Measurements from ENCODE around the gene CMKLR1.

CMKLR1 gene

GRCh38 chr12:108368089-108368488 lies 29.0 kb upstream of the CMKLR1 start:
- Histone ChIP-seq H3K36me3 (ENCODE audit: insufficient read depth, low read length) (no peaks in the 10 kb centered on the region), H3K27ac (ENCODE audit: low read length) (no peak overlapping the region), H3K27me3 (ENCODE audit: insufficient read depth, low read length, poor library complexity) (peaks cover 3% of the 10 kb centered on the region), H3K9ac (ENCODE audit: low read depth, low read length) (no peak overlapping the region), H3K9me3 (ENCODE audit: insufficient read depth, low read length, severe bottlenecking) (no peaks in the 10 kb centered on the region), H2AFZ (ENCODE audit: low read depth, low read length) (no peak overlapping the region), H3K4me1 (ENCODE audit: insufficient read depth, low read length) (no peaks in the 10 kb centered on the region), H3K4me2 (ENCODE audit: insufficient read depth, low read length) (no peak overlapping the region), H3K79me2 (ENCODE audit: insufficient read depth, low read length) (no peaks in the 10 kb centered on the region), H3K4me3 (ENCODE audit: low read depth in 1 of 2, low read length in 2 of 2) (no peak overlapping the region), H4K20me1 (ENCODE audit: insufficient read depth, low read length) (no peaks in the 10 kb centered on the region)
- no peak for ATAC-seq (ENCODE audit: insufficient read depth, low read depth)
- DNase-seq, result no peak
- TF ChIP-seq CTCF (IDR thresholded peaks at IDR 0.05; ENCODE audit: borderline replicate concordance, extremely low read depth, low read length, poor library complexity, severe bottlenecking) (no peak), EZH2 (IDR thresholded peaks at IDR 0.05; ENCODE audit: borderline replicate concordance, low read depth, low read length, severe bottlenecking) (no peak)

- H3K27me3 ChIP-seq (ENCODE audit: insufficient read depth, low read length, poor library complexity), result peaks cover 3% of the 10 kb centered on the region
- H3K9me3 ChIP-seq (ENCODE audit: insufficient read depth, low read length, severe bottlenecking), result no peaks in the 10 kb centered on the region
These were observed 28.3 kb upstream of the CMKLR1 start for GRCh38 chr12:108367436-108367835.

DNA sequence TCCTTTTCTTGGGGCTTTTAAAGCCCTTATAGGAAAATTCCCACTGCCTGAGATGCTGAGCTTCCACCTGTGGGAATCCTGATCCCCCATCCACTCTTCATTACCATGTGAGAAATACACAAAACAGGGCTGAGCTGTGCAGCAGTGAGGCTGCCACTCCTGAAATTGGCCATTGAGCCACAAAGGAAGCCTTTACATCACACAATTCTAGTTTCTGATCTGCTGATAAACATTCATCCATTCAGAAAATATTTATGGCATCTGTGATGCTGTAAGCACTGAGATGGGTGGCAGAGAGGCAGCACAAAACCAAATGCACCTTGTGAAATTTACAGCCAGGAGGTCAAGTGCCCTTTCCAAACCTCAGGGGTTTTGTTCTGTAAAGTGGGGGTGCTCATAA lies 26.2 kb upstream of the CMKLR1 start:
- Histone ChIP-seq H3K4me2 (ENCODE audit: insufficient read depth, low read length) (no peak overlapping the region), H4K20me1 (ENCODE audit: insufficient read depth, low read length) (no peaks in the 10 kb centered on the region), H3K27me3 (ENCODE audit: insufficient read depth, low read length, poor library complexity) (peaks cover 3% of the 10 kb centered on the region), H3K4me1 (ENCODE audit: insufficient read depth, low read length) (no peaks in the 10 kb centered on the region), H3K36me3 (ENCODE audit: insufficient read depth, low read length) (no peaks in the 10 kb centered on the region), H3K79me2 (ENCODE audit: insufficient read depth, low read length) (no peaks in the 10 kb centered on the region), H3K27ac (ENCODE audit: low read length) (no peak overlapping the region), H3K9ac (ENCODE audit: low read depth, low read length) (no peak overlapping the region), H3K9me3 (ENCODE audit: insufficient read depth, low read length, severe bottlenecking) (no peaks in the 10 kb centered on the region), H2AFZ (ENCODE audit: low read depth, low read length) (no peak overlapping the region), H3K4me3 (ENCODE audit: low read depth in 1 of 2, low read length in 2 of 2) (no peak overlapping the region)
- no peak for ATAC-seq (ENCODE audit: insufficient read depth, low read depth)
- no peak for DNase-seq
- TF ChIP-seq CTCF (IDR thresholded peaks at IDR 0.05; ENCODE audit: borderline replicate concordance, extremely low read depth, low read length, poor library complexity, severe bottlenecking), result no peak
- TF ChIP-seq EZH2 (IDR thresholded peaks at IDR 0.05; ENCODE audit: borderline replicate concordance, low read depth, low read length, severe bottlenecking), result no peak

More at GRCh38 chr12:108367436-108367835, 28.3 kb upstream of the CMKLR1 start:
- Histone ChIP-seq H4K20me1 (ENCODE audit: insufficient read depth, low read length) (no peaks in the 10 kb centered on the region), H3K9ac (ENCODE audit: low read depth, low read length) (no peak overlapping the region), H3K79me2 (ENCODE audit: insufficient read depth, low read length) (no peaks in the 10 kb centered on the region), H3K36me3 (ENCODE audit: insufficient read depth, low read length) (no peaks in the 10 kb centered on the region), H3K27ac (ENCODE audit: low read length) (no peak overlapping the region), H3K4me2 (ENCODE audit: insufficient read depth, low read length) (no peak overlapping the region), H3K4me1 (ENCODE audit: insufficient read depth, low read length) (no peaks in the 10 kb centered on the region), H2AFZ (ENCODE audit: low read depth, low read length) (no peak overlapping the region), H3K4me3 (ENCODE audit: low read depth in 1 of 2, low read length in 2 of 2) (no peak overlapping the region)
- no peak for TF ChIP-seq CTCF (IDR thresholded peaks at IDR 0.05; ENCODE audit: borderline replicate concordance, extremely low read depth, low read length, poor library complexity, severe bottlenecking)
- no peak for TF ChIP-seq EZH2 (IDR thresholded peaks at IDR 0.05; ENCODE audit: borderline replicate concordance, low read depth, low read length, severe bottlenecking)
- ATAC-seq (ENCODE audit: insufficient read depth, low read depth) (no peak), DNase-seq (no peak)

DNA sequence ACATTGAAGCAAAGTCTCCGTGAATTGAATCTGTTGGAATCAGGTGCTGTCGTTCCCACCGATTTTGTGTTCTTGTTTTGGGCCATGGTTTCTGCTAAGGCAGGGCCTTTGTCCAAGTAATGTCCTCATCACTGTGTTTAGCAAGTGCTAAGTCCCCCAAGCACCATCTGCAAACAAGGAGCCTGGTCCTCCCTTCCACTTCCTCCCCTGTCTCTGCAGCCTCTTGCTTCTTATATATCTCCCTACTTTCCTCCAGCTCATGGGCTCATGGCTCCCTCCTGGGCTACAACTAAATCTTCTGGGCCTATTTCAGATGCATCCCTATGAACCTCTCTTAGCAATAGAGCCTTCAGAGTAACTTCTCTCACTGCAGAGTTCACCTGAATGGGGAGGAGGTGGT lies 25.8 kb upstream of the CMKLR1 start:
- no peak overlapping the region for H3K4me2 ChIP-seq (ENCODE audit: insufficient read depth, low read length)
- H3K9me3 ChIP-seq (ENCODE audit: insufficient read depth, low read length, severe bottlenecking), result no peaks in the 10 kb centered on the region
- no peaks in the 10 kb centered on the region for H3K4me1 ChIP-seq (ENCODE audit: insufficient read depth, low read length)
- ATAC-seq (ENCODE audit: insufficient read depth, low read depth), result no peak
- H3K27me3 ChIP-seq (ENCODE audit: insufficient read depth, low read length, poor library complexity), result peaks cover 3% of the 10 kb centered on the region
- no peak overlapping the region for H3K4me3 ChIP-seq (ENCODE audit: low read depth in 1 of 2, low read length in 2 of 2)
- TF ChIP-seq EZH2 (IDR thresholded peaks at IDR 0.05; ENCODE audit: borderline replicate concordance, low read depth, low read length, severe bottlenecking), result no peak
- no peaks in the 10 kb centered on the region for H4K20me1 ChIP-seq (ENCODE audit: insufficient read depth, low read length)
- no peak for DNase-seq
- H3K36me3 ChIP-seq (ENCODE audit: insufficient read depth, low read length), result no peaks in the 10 kb centered on the region
- H3K27ac ChIP-seq (ENCODE audit: low read length), result no peak overlapping the region
- H3K9ac ChIP-seq (ENCODE audit: low read depth, low read length), result no peak overlapping the region
- no peaks in the 10 kb centered on the region for H3K79me2 ChIP-seq (ENCODE audit: insufficient read depth, low read length)
- no peak overlapping the region for H2AFZ ChIP-seq (ENCODE audit: low read depth, low read length)

All from DND-41 (cell line).